ENCODE data around the gene PSTPIP2.

GRCh38 chr18:46031741-46032140 is 40.3 kb downstream of the PSTPIP2 start:
- TF ChIP-seq CBX1 (IDR thresholded peaks at IDR 0.05; ENCODE audit: low read depth) (no peak), POLR2A (conservative IDR thresholded peaks at IDR 0.05) (no peak), SMAD4 (CRISPR knock-in tag; conservative IDR thresholded peaks at IDR 0.05) (no peak), JUND (IDR thresholded peaks at IDR 0.05; ENCODE audit: borderline replicate concordance, low read depth, low read length) (no peak), JUND (tag; IDR thresholded peaks at IDR 0.05; ENCODE audit: borderline replicate concordance, low read depth, low read length) (no peak)
